ENCODE measurements around the gene ZBED1. TPM values are rescaled to one million over a fixed set of nuclear protein-coding genes. Genes with fewer than 3 reads are reported as not detected.
A peak's percentile ranks its signal among the peaks of the same experiment; 100 is the strongest.

ZBED1 gene
- total and polyA plus RNA-seq, 4 donors, result 29.7 to 56.3 (median 42.0) TPM

- no peaks in the 10 kb centered on the region for H3K9me3 ChIP-seq (ENCODE audit: control insufficient read depth, insufficient read depth, low read length)
- no peak overlapping the region for H3K4me3 ChIP-seq (ENCODE audit: low read depth, low read length)
- peaks cover 26% of the 10 kb centered on the region for H3K4me1 ChIP-seq (ENCODE audit: control insufficient read depth, insufficient read depth, low read length)
- WGBS (ENCODE audit: insufficient coverage), result 97% methylated on average over 65 of the region's 65 CpGs
- H3K27ac ChIP-seq (ENCODE audit: low read depth, low read length), result no peak overlapping the region
- H3K36me3 ChIP-seq (ENCODE audit: control insufficient read depth, insufficient read depth, low read length), result peaks cover 54% of the 10 kb centered on the region
- DNase-seq (ENCODE audit: low read depth in 4 of 6, low spot score in 6 of 6), result no peak
- H3K27me3 ChIP-seq (ENCODE audit: control insufficient read depth, insufficient read depth, low read length), result no peaks in the 10 kb centered on the region
Measured at GRCh38 chrX:2489446-2490445, 11.0 kb downstream of the ZBED1 start.

GRCh38 chrX:2488621-2489285 lies 12.0 kb downstream of the ZBED1 start:
- Histone ChIP-seq H3K4me3 (ENCODE audit: low read depth, low read length) (no peak overlapping the region), H3K4me1 (ENCODE audit: control insufficient read depth, insufficient read depth, low read length) (peaks cover 36% of the 10 kb centered on the region), H3K27ac (ENCODE audit: low read depth, low read length) (no peak overlapping the region), H3K27me3 (ENCODE audit: control insufficient read depth, insufficient read depth, low read length) (no peaks in the 10 kb centered on the region), H3K36me3 (ENCODE audit: control insufficient read depth, insufficient read depth, low read length) (peaks cover 54% of the 10 kb centered on the region), H3K9me3 (ENCODE audit: control insufficient read depth, insufficient read depth, low read length) (no peaks in the 10 kb centered on the region)
- 98% methylated on average over 50 of the region's 50 CpGs for WGBS (ENCODE audit: insufficient coverage)
- no peak for DNase-seq (ENCODE audit: low read depth in 4 of 6, low spot score in 6 of 6)

- DNase-seq (ENCODE audit: low read depth in 4 of 6, low spot score in 6 of 6), result no peak
- Histone ChIP-seq H3K4me1 (ENCODE audit: control insufficient read depth, insufficient read depth, low read length) (peaks cover 30% of the 10 kb centered on the region), H3K27me3 (ENCODE audit: control insufficient read depth, insufficient read depth, low read length) (no peaks in the 10 kb centered on the region), H3K4me3 (ENCODE audit: low read depth, low read length) (no peak overlapping the region), H3K27ac (ENCODE audit: low read depth, low read length) (no peak overlapping the region), H3K36me3 (ENCODE audit: control insufficient read depth, insufficient read depth, low read length) (peaks cover 48% of the 10 kb centered on the region), H3K9me3 (ENCODE audit: control insufficient read depth, insufficient read depth, low read length) (no peaks in the 10 kb centered on the region)
- WGBS (ENCODE audit: insufficient coverage), result 98% methylated on average over 14 of the region's 16 CpGs
Measured at GRCh38 chrX:2487366-2487765, 13.4 kb downstream of the ZBED1 start.

GRCh38 chrX:2486476-2487133 lies 14.2 kb downstream of the ZBED1 start:
- Histone ChIP-seq H3K36me3 (ENCODE audit: control insufficient read depth, insufficient read depth, low read length) (peaks cover 46% of the 10 kb centered on the region), H3K27ac (ENCODE audit: low read depth, low read length) (no peak overlapping the region)
- DNase-seq (ENCODE audit: low read depth in 4 of 6, low spot score in 6 of 6), result no peak

GRCh38 chrX:2485789-2486345 lies 14.9 kb downstream of the ZBED1 start:
- Histone ChIP-seq H3K27ac (ENCODE audit: low read depth, low read length) (no peak overlapping the region), H3K36me3 (ENCODE audit: control insufficient read depth, insufficient read depth, low read length) (peaks cover 46% of the 10 kb centered on the region), H3K27me3 (ENCODE audit: control insufficient read depth, insufficient read depth, low read length) (no peaks in the 10 kb centered on the region), H3K4me1 (ENCODE audit: control insufficient read depth, insufficient read depth, low read length) (peaks cover 30% of the 10 kb centered on the region), H3K4me3 (ENCODE audit: low read depth, low read length) (no peak overlapping the region), H3K9me3 (ENCODE audit: control insufficient read depth, insufficient read depth, low read length) (no peaks in the 10 kb centered on the region)
- no peak for DNase-seq (ENCODE audit: low read depth in 4 of 6, low spot score in 6 of 6)
- WGBS (ENCODE audit: insufficient coverage), result 58% methylated on average over 4 of the region's 10 CpGs

More at GRCh38 chrX:2486476-2487133, 14.2 kb downstream of the ZBED1 start:
- Histone ChIP-seq H3K4me1 (ENCODE audit: control insufficient read depth, insufficient read depth, low read length) (peaks cover 30% of the 10 kb centered on the region), H3K9me3 (ENCODE audit: control insufficient read depth, insufficient read depth, low read length) (no peaks in the 10 kb centered on the region), H3K4me3 (ENCODE audit: low read depth, low read length) (no peak overlapping the region), H3K27me3 (ENCODE audit: control insufficient read depth, insufficient read depth, low read length) (no peaks in the 10 kb centered on the region)
- WGBS (ENCODE audit: insufficient coverage), result 78% methylated on average over 26 of the region's 29 CpGs

- peak; percentile 12 to 76 (median 52) for DNase-seq (ENCODE audit: low read depth in 4 of 6, low spot score in 6 of 6)
- Histone ChIP-seq H3K27ac (ENCODE audit: low read depth, low read length) (peak overlapping the region; percentile 63), H3K36me3 (ENCODE audit: control insufficient read depth, insufficient read depth, low read length) (peaks cover 40% of the 10 kb centered on the region), H3K4me3 (ENCODE audit: low read depth, low read length) (no peak overlapping the region), H3K9me3 (ENCODE audit: control insufficient read depth, insufficient read depth, low read length) (no peaks in the 10 kb centered on the region), H3K4me1 (ENCODE audit: control insufficient read depth, insufficient read depth, low read length) (peaks cover 30% of the 10 kb centered on the region), H3K27me3 (ENCODE audit: control insufficient read depth, insufficient read depth, low read length) (no peaks in the 10 kb centered on the region)
- WGBS (ENCODE audit: insufficient coverage), result 24% methylated on average over 17 of the region's 26 CpGs
Measured at GRCh38 chrX:2484721-2485648, 15.8 kb downstream of the ZBED1 start.

GRCh38 chrX:2484256-2484655 lies 16.5 kb downstream of the ZBED1 start:
- Histone ChIP-seq H3K36me3 (ENCODE audit: control insufficient read depth, insufficient read depth, low read length) (peaks cover 33% of the 10 kb centered on the region), H3K27ac (ENCODE audit: low read depth, low read length) (peak overlapping the region; percentile 63), H3K9me3 (ENCODE audit: control insufficient read depth, insufficient read depth, low read length) (no peaks in the 10 kb centered on the region), H3K4me1 (ENCODE audit: control insufficient read depth, insufficient read depth, low read length) (peaks cover 30% of the 10 kb centered on the region), H3K27me3 (ENCODE audit: control insufficient read depth, insufficient read depth, low read length) (no peaks in the 10 kb centered on the region), H3K4me3 (ENCODE audit: low read depth, low read length) (no peak overlapping the region)
- DNase-seq (ENCODE audit: low read depth in 4 of 6, low spot score in 6 of 6), result peak in 2 of 6 donors; percentile 29 to 67
- 33% methylated on average over 12 of the region's 12 CpGs for WGBS (ENCODE audit: insufficient coverage)

GRCh38 chrX:2483398-2484060 lies 17.2 kb downstream of the ZBED1 start:
- WGBS (ENCODE audit: insufficient coverage), result 95% methylated on average over 10 of the region's 16 CpGs
- no peaks in the 10 kb centered on the region for H3K27me3 ChIP-seq (ENCODE audit: control insufficient read depth, insufficient read depth, low read length)
- H3K4me1 ChIP-seq (ENCODE audit: control insufficient read depth, insufficient read depth, low read length), result peaks cover 30% of the 10 kb centered on the region
- peaks cover 25% of the 10 kb centered on the region for H3K36me3 ChIP-seq (ENCODE audit: control insufficient read depth, insufficient read depth, low read length)
- no peak overlapping the region for H3K4me3 ChIP-seq (ENCODE audit: low read depth, low read length)
- H3K27ac ChIP-seq (ENCODE audit: low read depth, low read length), result no peak overlapping the region
- DNase-seq (ENCODE audit: low read depth in 4 of 6, low spot score in 6 of 6), result no peak
- H3K9me3 ChIP-seq (ENCODE audit: control insufficient read depth, insufficient read depth, low read length), result no peaks in the 10 kb centered on the region
